GM12878 (cell line): ENCODE measurements around the gene KRTAP5-6. TPM values are rescaled to one million over a fixed set of nuclear protein-coding genes. Genes with fewer than 3 reads are reported as not detected.

ENCODE experiments used
- ATAC-seq: fragments of 200-7000 bp; cut with Tn5 transposase; 3 replicates; pipeline ENCODE4 v1.9.1; 2020; ENCODE audit warnings: mild to moderate bottlenecking, moderate library complexity
- BruUV-seq: library from RNA; stranded (reverse); fragments of 400-500 nt; replicated peaks from 2 replicates; lab custom pipeline; 2021; lab: Mats Ljungman, UMichigan
- CTCF ChIA-PET: fragments of 300-600 bp; sonication (Branson Sonifier 250); formaldehyde crosslinking; extraction: SDS; loops from one replicate; lab custom pipeline; 2021; ENCODE audit warnings: inconsistent platforms; lab: Yijun Ruan, JAX
- POLR2A ChIA-PET: fragments of 350-600 bp; formaldehyde crosslinking; extraction: SDS; loops from one replicate; lab custom pipeline; 2021; ENCODE audit warnings: inconsistent platforms; lab: Charles Lee
- RAD21 ChIA-PET: fragments of 300-600 bp; sonication (Branson Sonifier 250); formaldehyde crosslinking; loops from one replicate; lab custom pipeline; 2023; ENCODE audit warnings: antibody characterized with exemption; ENCODE audit not compliant: unreplicated experiment; lab: Charles Lee
- SMC1A ChIA-PET: fragments of 300-600 bp; sonication (Branson Sonifier 250); formaldehyde crosslinking; loops from one replicate; lab custom pipeline; 2023; ENCODE audit not compliant: unreplicated experiment, uncharacterized antibody; lab: Charles Lee
- DNase-seq: peaks from one replicate; pipeline ENCODE4 v3.0.0-alpha.2; 2011; ENCODE audit warnings: low read depth, low spot score
- FAIRE-seq: peaks from 3 replicates; lab custom pipeline; 2011; peaks lifted over from hg19 to GRCh38; lab: Jason Lieb, UNC
- H2AFZ ChIP-seq: 2 replicates; pipeline ENCODE4 v1.6.0; 2011; ENCODE audit warnings: low read depth, low read length, control low read depth; ENCODE audit not compliant: control insufficient read depth
- H3K27ac ChIP-seq: 2 replicates; pipeline ENCODE4 v1.5.1; 2011; ENCODE audit warnings: control low read depth; ENCODE audit not compliant: control insufficient read depth, insufficient read depth
- H3K27me3 ChIP-seq, 2 experiments: replicated peaks in 1 of 2; 2 replicates each; pipeline versions ENCODE4 v1.6.0 to v1.6.1; 2011; ENCODE audit warnings: low read length in 1 of 2; ENCODE audit not compliant: control insufficient read depth in 2 of 2, insufficient read depth in 2 of 2
- H3K36me3 ChIP-seq, 2 experiments: 2 replicates each; pipeline ENCODE4 v1.5.1; 2011; ENCODE audit warnings: low read length in 1 of 2; ENCODE audit not compliant: control insufficient read depth in 2 of 2, insufficient read depth in 2 of 2
- H3K4me1 ChIP-seq: 2 replicates; pipeline ENCODE4 v1.6.1; 2011; ENCODE audit warnings: mild to moderate bottlenecking, low read length, moderate library complexity, mixed read lengths; ENCODE audit not compliant: control insufficient read depth, insufficient read depth
- H3K4me2 ChIP-seq: 2 replicates; pipeline ENCODE4 v1.6.0; 2011; ENCODE audit warnings: control low read depth; ENCODE audit not compliant: control insufficient read depth, insufficient read depth
- H3K4me3 ChIP-seq: fragments of 200-600 bp; sonication (generic); 2 replicates; pipeline ENCODE4 v1.5.1; 2016
- H3K79me2 ChIP-seq: 2 replicates; pipeline ENCODE4 v1.6.0; 2011; ENCODE audit warnings: low read length; ENCODE audit not compliant: control insufficient read depth, insufficient read depth
- H3K9ac ChIP-seq: 2 replicates; pipeline ENCODE4 v1.8.0; 2011; ENCODE audit warnings: low read length, control low read depth, mixed read lengths; ENCODE audit not compliant: control insufficient read depth, insufficient read depth
- H3K9me3 ChIP-seq: replicated peaks from 3 replicates; pipeline ENCODE4 v1.5.1; 2011; ENCODE audit warnings: mild to moderate bottlenecking, low read length; ENCODE audit not compliant: control insufficient read depth, insufficient read depth
- H4K20me1 ChIP-seq: 2 replicates; pipeline ENCODE4 v1.6.0; 2011; ENCODE audit not compliant: control insufficient read depth, insufficient read depth
- BHLHE40 ChIP-seq, 2 experiments: fragments of 450-650 bp in 1 of 2; IDR thresholded peaks; 2 replicates each; pipeline ENCODE4 v1.6.1; 2011 to 2017; ENCODE audit warnings: low read depth in 2 of 2, borderline replicate concordance in 1 of 2, improper control_type of control experiment in 1 of 2, low read length in 1 of 2, mild to moderate bottlenecking in 1 of 2
- ETV6 ChIP-seq, 2 experiments: fragments of 450-650 bp in 1 of 2; IDR thresholded peaks in 1 of 2; conservative IDR thresholded peaks in 1 of 2; 2 replicates each; pipeline ENCODE4 v1.6.1; 2014; ENCODE audit warnings: antibody characterized with exemption in 1 of 2, borderline replicate concordance in 1 of 2, low read depth in 1 of 2, mild to moderate bottlenecking in 1 of 2, moderate library complexity in 1 of 2
- GABPA ChIP-seq: IDR thresholded peaks from 2 replicates; pipeline ENCODE4 v1.6.1; 2014; ENCODE audit warnings: antibody characterized with exemption, low read depth, mild to moderate bottlenecking, inconsistent platforms
- JUNB ChIP-seq: IDR thresholded peaks from 2 replicates; pipeline ENCODE4 v1.6.1; 2016; ENCODE audit warnings: antibody characterized with exemption, mild to moderate bottlenecking
- MXI1 ChIP-seq: fragments of 150-350 bp; IDR thresholded peaks from 2 replicates; pipeline ENCODE4 v1.6.1; 2011; ENCODE audit warnings: low read depth, mild to moderate bottlenecking, inconsistent platforms, low read length, improper control_type of control experiment
- NFYA ChIP-seq: IDR thresholded peaks from 2 replicates; pipeline ENCODE4 v1.6.1; 2011; ENCODE audit warnings: low read depth, mild to moderate bottlenecking, low read length, improper control_type of control experiment, borderline replicate concordance
- RELA ChIP-seq: fragments of 450-650 bp; IDR thresholded peaks from 2 replicates; pipeline ENCODE4 v1.8.0; 2014; ENCODE audit warnings: borderline replicate concordance; ENCODE audit not compliant: partially characterized antibody
- SMC3 ChIP-seq: IDR thresholded peaks from 2 replicates; pipeline ENCODE4 v1.6.1; 2011; ENCODE audit warnings: low read length, improper control_type of control experiment, borderline replicate concordance
- WGBS: methylation state at CpG from one replicate; pipeline ENCODE4 v1.1.6; 2016; ENCODE audit warnings: low lambda C conversion rate; ENCODE audit not compliant: insufficient replicate concordance, insufficient coverage; ENCODE audit errors: missing lambda C conversion rate; 5-methylcytosine and 5-hydroxymethylcytosine counted together
- in situ Hi-C: fragments of 300-500 bp; cut with MboI; formaldehyde crosslinking; loops from 9 replicates; pipeline ENCODE4 v1.14.3; 2018; ENCODE audit warnings: mixed read lengths
- intact Hi-C: fragments of 100-400 bp; cut with micrococcal nuclease; formaldehyde crosslinking; loops from one replicate; pipeline ENCODE4 v1.14.2; 2022; ENCODE audit not compliant: unreplicated experiment
- polyA plus RNA-seq, 11 experiments: library from polyadenylated mRNA; depleted of rRNA in 4 of 11; unstranded in 6 of 11; stranded (reverse) in 5 of 11; fragments of >200 nt; fragmentation: Nextera tagmentation in 4 of 11; fragmentation: Illumina TruSeq in 1 of 11; extraction: Ambion mirVana in 4 of 11; extraction: Trizol in 1 of 11; gene quantifications; 1 replicate in 1 of 11; 2 replicates in 10 of 11; pipeline versions ENCODE4 v1.2.1 to v1.2.3, GENCODE V29; 2011 to 2016; ENCODE audit warnings: inconsistent platforms in 2 of 11, missing spikeins in 2 of 11, low read depth in 1 of 11
- total RNA-seq, 4 experiments: library from RNA; depleted of rRNA in 3 of 4; stranded (reverse); fragments of >200 nt in 3 of 4; fragmentation: Illumina TruSeq in 1 of 4; extraction: Trizol in 1 of 4; gene quantifications; 2 replicates each; pipeline versions ENCODE4 v1.2.1 to v1.2.3, GENCODE V29; 2013 to 2021
- TF ChIP-seq, protein P1 (sequence below): fragments of 450-650 bp; IDR thresholded peaks from 2 replicates; pipeline ENCODE4 v1.6.1; 2018; ENCODE audit warnings: mild to moderate bottlenecking, low read depth, moderate library complexity; ENCODE audit not compliant: partially characterized antibody
- TF ChIP-seq, protein P2 (sequence below): fragments of 450-650 bp; IDR thresholded peaks from 2 replicates; pipeline ENCODE4 v1.6.1; 2017; ENCODE audit warnings: mild to moderate bottlenecking, moderate library complexity

Gene KRTAP5-6
- total and polyA plus RNA-seq, 10 of the 15 experiments (the other 5 are each of a cell fraction or from before 2014, with no cell fraction given): not detected

GRCh38 chr11:1717745-1718144 lies 20.8 kb downstream of the KRTAP5-6 start:
- ChIA-PET SMC1A (interaction anchor here (0.9 kb wide), 1 partner anchor 115 kb away, joined by 4 read pairs; no protein-coding TSS in a partner anchor), RAD21 (no interaction called here), POLR2A (no interaction called here)

GRCh38 chr11:1718326-1718725 lies 21.3 kb downstream of the KRTAP5-6 start:
- 79% methylated on average over 15 of the region's 15 CpGs for WGBS
- H4K20me1 ChIP-seq: no peaks in the 10 kb centered on the region
- DNase-seq (no peak), ATAC-seq (no peak), FAIRE-seq (no peak)
- no peak overlapping the region for H3K4me3 ChIP-seq
- H3K36me3 ChIP-seq: no peaks in the 10 kb centered on the region
- ChIA-PET CTCF (interaction anchor here (1.7 kb wide), 1 partner anchor 24 kb away, joined by 7 read pairs; no protein-coding TSS in a partner anchor), RAD21 (no interaction called here), POLR2A (no interaction called here), SMC1A (interaction anchor here (0.9 kb wide), 1 partner anchor 115 kb away, joined by 4 read pairs; no protein-coding TSS in a partner anchor)
- no peak overlapping the region for H2AFZ ChIP-seq
- no TSS peak for BruUV-seq
- H3K27ac ChIP-seq: no peak overlapping the region
- intact Hi-C loops (no loop called here), in situ Hi-C loops (no loop called here)
- H3K4me1 ChIP-seq: no peaks in the 10 kb centered on the region
- H3K4me2 ChIP-seq: no peak overlapping the region
- no peak overlapping the region for H3K9ac ChIP-seq
- no peaks in the 10 kb centered on the region for H3K79me2 ChIP-seq
- H3K9me3 ChIP-seq: no peaks in the 10 kb centered on the region
- no peaks in the 10 kb centered on the region; a peak in 1 of 4 replicates for H3K27me3 ChIP-seq
- TF ChIP-seq, protein P1, sequence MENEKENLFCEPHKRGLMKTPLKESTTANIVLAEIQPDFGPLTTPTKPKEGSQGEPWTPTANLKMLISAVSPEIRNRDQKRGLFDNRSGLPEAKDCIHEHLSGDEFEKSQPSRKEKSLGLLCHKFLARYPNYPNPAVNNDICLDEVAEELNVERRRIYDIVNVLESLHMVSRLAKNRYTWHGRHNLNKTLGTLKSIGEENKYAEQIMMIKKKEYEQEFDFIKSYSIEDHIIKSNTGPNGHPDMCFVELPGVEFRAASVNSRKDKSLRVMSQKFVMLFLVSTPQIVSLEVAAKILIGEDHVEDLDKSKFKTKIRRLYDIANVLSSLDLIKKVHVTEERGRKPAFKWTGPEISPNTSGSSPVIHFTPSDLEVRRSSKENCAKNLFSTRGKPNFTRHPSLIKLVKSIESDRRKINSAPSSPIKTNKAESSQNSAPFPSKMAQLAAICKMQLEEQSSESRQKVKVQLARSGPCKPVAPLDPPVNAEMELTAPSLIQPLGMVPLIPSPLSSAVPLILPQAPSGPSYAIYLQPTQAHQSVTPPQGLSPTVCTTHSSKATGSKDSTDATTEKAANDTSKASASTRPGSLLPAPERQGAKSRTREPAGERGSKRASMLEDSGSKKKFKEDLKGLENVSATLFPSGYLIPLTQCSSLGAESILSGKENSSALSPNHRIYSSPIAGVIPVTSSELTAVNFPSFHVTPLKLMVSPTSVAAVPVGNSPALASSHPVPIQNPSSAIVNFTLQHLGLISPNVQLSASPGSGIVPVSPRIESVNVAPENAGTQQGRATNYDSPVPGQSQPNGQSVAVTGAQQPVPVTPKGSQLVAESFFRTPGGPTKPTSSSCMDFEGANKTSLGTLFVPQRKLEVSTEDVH: no peak
- TF ChIP-seq ETV6 (conservative IDR thresholded peaks at IDR 0.05 in 1 of 2, IDR thresholded peaks at IDR 0.05 in 1 of 2; ENCODE audit: borderline replicate concordance in 1 of 2, low read depth in 1 of 2): no peak
- TF ChIP-seq SMC3: no peak
- no peak for TF ChIP-seq RELA
- TF ChIP-seq JUNB: no peak
- no peak for TF ChIP-seq GABPA
- no peak for TF ChIP-seq BHLHE40 (IDR thresholded peaks at IDR 0.05; ENCODE audit: borderline replicate concordance in 1 of 2, low read depth in 2 of 2, low read length in 1 of 2)
- no peak for TF ChIP-seq NFYA
- TF ChIP-seq, protein P2, sequence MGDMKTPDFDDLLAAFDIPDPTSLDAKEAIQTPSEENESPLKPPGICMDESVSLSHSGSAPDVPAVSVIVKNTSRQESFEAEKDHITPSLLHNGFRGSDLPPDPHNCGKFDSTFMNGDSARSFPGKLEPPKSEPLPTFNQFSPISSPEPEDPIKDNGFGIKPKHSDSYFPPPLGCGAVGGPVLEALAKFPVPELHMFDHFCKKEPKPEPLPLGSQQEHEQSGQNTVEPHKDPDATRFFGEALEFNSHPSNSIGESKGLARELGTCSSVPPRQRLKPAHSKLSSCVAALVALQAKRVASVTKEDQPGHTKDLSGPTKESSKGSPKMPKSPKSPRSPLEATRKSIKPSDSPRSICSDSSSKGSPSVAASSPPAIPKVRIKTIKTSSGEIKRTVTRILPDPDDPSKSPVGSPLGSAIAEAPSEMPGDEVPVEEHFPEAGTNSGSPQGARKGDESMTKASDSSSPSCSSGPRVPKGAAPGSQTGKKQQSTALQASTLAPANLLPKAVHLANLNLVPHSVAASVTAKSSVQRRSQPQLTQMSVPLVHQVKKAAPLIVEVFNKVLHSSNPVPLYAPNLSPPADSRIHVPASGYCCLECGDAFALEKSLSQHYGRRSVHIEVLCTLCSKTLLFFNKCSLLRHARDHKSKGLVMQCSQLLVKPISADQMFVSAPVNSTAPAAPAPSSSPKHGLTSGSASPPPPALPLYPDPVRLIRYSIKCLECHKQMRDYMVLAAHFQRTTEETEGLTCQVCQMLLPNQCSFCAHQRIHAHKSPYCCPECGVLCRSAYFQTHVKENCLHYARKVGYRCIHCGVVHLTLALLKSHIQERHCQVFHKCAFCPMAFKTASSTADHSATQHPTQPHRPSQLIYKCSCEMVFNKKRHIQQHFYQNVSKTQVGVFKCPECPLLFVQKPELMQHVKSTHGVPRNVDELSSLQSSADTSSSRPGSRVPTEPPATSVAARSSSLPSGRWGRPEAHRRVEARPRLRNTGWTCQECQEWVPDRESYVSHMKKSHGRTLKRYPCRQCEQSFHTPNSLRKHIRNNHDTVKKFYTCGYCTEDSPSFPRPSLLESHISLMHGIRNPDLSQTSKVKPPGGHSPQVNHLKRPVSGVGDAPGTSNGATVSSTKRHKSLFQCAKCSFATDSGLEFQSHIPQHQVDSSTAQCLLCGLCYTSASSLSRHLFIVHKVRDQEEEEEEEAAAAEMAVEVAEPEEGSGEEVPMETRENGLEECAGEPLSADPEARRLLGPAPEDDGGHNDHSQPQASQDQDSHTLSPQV: no peak

More at GRCh38 chr11:1717745-1718144, 20.8 kb downstream of the KRTAP5-6 start:
- H2AFZ ChIP-seq: no peak overlapping the region
- ATAC-seq (no peak), FAIRE-seq (no peak), DNase-seq (no peak)
- no peak for TF ChIP-seq MXI1
- BruUV-seq: no TSS peak
- no peaks in the 10 kb centered on the region; a peak in 1 of 4 replicates for H3K27me3 ChIP-seq
- WGBS: 41% methylated on average over 7 of the region's 8 CpGs
- intact Hi-C loops (no loop called here), in situ Hi-C loops (no loop called here)
- CTCF ChIA-PET: interaction anchor here (1.1 to 1.7 kb wide), 3 partner anchors 17 to 116 kb away, joined by 3 to 7 read pairs (median 3); no protein-coding TSS in a partner anchor
- H3K4me2 ChIP-seq: no peak overlapping the region
- no peaks in the 10 kb centered on the region for H4K20me1 ChIP-seq
- H3K4me1 ChIP-seq: no peaks in the 10 kb centered on the region
- H3K27ac ChIP-seq: no peak overlapping the region
- no peaks in the 10 kb centered on the region for H3K79me2 ChIP-seq
- no peak overlapping the region for H3K9ac ChIP-seq
- no peak overlapping the region for H3K4me3 ChIP-seq
- no peaks in the 10 kb centered on the region for H3K36me3 ChIP-seq
- H3K9me3 ChIP-seq: no peaks in the 10 kb centered on the region
